Lung (tissue), 12 donors: ENCODE measurements around the gene PRKX. TPM values are rescaled to one million over a fixed set of nuclear protein-coding genes. Genes with fewer than 3 reads are reported as not detected.

Experiments used
- ATAC-seq: fragments of 200-7000 bp; cut with Tn5 transposase; one replicate; pipeline ENCODE4 v1.9.1; 2020; ENCODE audit warnings: moderate number of reproducible peaks; ENCODE audit not compliant: insufficient read depth, low FRiP score
- DNase-seq, 3 donors: peaks; one replicate each; pipeline ENCODE4 v3.0.0-alpha.2; 2013 to 2017
- H3K27ac ChIP-seq, 2 donors: one replicate each; pipeline ENCODE4 v1.5.1; 2013; ENCODE audit warnings: mild to moderate bottlenecking in 2 of 2, moderate library complexity in 2 of 2, control low read depth in 1 of 2, inconsistent platforms in 1 of 2, low read depth in 1 of 2, low read length in 1 of 2
- H3K27me3 ChIP-seq, 3 donors: one replicate each; pipeline ENCODE4 v1.5.1; 2013; ENCODE audit warnings: low read length in 2 of 3; ENCODE audit not compliant: control insufficient read depth in 3 of 3, insufficient read depth in 3 of 3
- H3K36me3 ChIP-seq, 4 donors: one replicate each; pipeline ENCODE4 v1.5.1; 2013; ENCODE audit warnings: low read length in 4 of 4, mild to moderate bottlenecking in 1 of 4, moderate library complexity in 1 of 4; ENCODE audit not compliant: control insufficient read depth in 4 of 4, insufficient read depth in 4 of 4
- H3K4me1 ChIP-seq, 5 donors: one replicate each; pipeline ENCODE4 v1.5.1; 2013; ENCODE audit warnings: low read length in 5 of 5, mild to moderate bottlenecking in 2 of 5, moderate library complexity in 1 of 5; ENCODE audit not compliant: control insufficient read depth in 5 of 5, insufficient read depth in 5 of 5
- H3K4me3 ChIP-seq: one replicate; pipeline ENCODE4 v1.5.1; 2013; ENCODE audit warnings: mild to moderate bottlenecking, control low read depth, moderate library complexity
- H3K9ac ChIP-seq, 2 donors: one replicate each; pipeline ENCODE4 v1.5.1; 2013; ENCODE audit warnings: low read length in 2 of 2, control low read depth in 1 of 2; ENCODE audit not compliant: insufficient read depth in 1 of 2
- H3K9me3 ChIP-seq, 4 donors: one replicate each; pipeline ENCODE4 v1.5.1; 2013; ENCODE audit warnings: low read length in 3 of 4, mild to moderate bottlenecking in 1 of 4, moderate library complexity in 1 of 4; ENCODE audit not compliant: control insufficient read depth in 4 of 4, insufficient read depth in 3 of 4
- whole genome bisulfite sequencing, 2 donors: extraction: QIAGEN DNeasy Blood & Tissue Kit; methylation state at CpG; one replicate each; pipeline ENCODE4 v1.1.7; 2013; 5-methylcytosine and 5-hydroxymethylcytosine counted together
- polyA plus RNA-seq, 2 donors: library from polyadenylated mRNA; stranded (reverse); fragments of 200-250 nt; gene quantifications; one replicate each; pipeline ENCODE4 v1.2.1, GENCODE V29; 2013
- total RNA-seq, 2 donors: library from RNA; depleted of rRNA in 1 of 2; stranded (reverse); fragments of >200 nt in 1 of 2; gene quantifications; one replicate each; pipeline ENCODE4 v1.2.1, GENCODE V29; 2014 to 2021
- TF ChIP-seq, protein P1 (sequence below): IDR thresholded peaks from 2 replicates; pipeline ENCODE4 v1.5.1; 2012; ENCODE audit warnings: mild to moderate bottlenecking; ENCODE audit errors: control extremely low read depth, extremely low read depth
- donor health status: control.
- donor health status: control.
- donor health status: Bipolar disorder and iron deficiency.
- donor health status: healthy.
- donor health status: DM: yes; HTN: yes; CAD: no.

Gene PRKX
- total and polyA plus RNA-seq, 4 donors, result 5.5 to 16.3 (median 8.5) TPM

DNA sequence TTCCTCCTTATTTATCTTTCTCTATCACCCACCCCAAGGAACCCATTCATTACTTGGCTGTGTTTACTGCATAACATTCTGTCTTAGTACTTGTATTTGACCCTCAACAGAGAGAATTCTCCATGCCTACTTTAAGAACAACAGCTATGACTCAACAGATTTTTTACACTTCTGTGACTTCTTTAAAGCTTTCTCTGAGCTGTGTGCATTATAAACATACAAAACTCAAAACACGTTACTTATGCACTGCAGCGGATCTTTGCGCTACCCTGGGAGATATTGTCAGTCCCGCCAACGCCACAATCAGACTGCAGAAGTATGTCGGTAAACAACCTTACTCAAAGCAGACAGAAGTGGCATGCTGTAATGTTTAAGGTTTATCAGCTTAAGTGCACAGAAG lies 35.1 kb downstream of the PRKX start:
- Histone ChIP-seq H3K4me3 (no peak overlapping the region), H3K4me1 (no peaks in the 10 kb centered on the region), H3K9me3 (peaks cover 0 to 7% (median 0%) of the 10 kb centered on the region in 4 donors), H3K27me3 (peaks cover 0 to 4% (median 0%) of the 10 kb centered on the region in 3 donors), H3K36me3 (peaks cover 0 to 4% (median 3%) of the 10 kb centered on the region in 4 donors), H3K27ac (no peak overlapping the region), H3K9ac (no peak overlapping the region)
- ATAC-seq, result no peak
- WGBS, 2 donors, result 68 to 75% methylated on average over 6 of the region's 6 CpGs
- TF ChIP-seq, protein P1, sequence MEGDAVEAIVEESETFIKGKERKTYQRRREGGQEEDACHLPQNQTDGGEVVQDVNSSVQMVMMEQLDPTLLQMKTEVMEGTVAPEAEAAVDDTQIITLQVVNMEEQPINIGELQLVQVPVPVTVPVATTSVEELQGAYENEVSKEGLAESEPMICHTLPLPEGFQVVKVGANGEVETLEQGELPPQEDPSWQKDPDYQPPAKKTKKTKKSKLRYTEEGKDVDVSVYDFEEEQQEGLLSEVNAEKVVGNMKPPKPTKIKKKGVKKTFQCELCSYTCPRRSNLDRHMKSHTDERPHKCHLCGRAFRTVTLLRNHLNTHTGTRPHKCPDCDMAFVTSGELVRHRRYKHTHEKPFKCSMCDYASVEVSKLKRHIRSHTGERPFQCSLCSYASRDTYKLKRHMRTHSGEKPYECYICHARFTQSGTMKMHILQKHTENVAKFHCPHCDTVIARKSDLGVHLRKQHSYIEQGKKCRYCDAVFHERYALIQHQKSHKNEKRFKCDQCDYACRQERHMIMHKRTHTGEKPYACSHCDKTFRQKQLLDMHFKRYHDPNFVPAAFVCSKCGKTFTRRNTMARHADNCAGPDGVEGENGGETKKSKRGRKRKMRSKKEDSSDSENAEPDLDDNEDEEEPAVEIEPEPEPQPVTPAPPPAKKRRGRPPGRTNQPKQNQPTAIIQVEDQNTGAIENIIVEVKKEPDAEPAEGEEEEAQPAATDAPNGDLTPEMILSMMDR, result no peak
- no peak for DNase-seq

DNA sequence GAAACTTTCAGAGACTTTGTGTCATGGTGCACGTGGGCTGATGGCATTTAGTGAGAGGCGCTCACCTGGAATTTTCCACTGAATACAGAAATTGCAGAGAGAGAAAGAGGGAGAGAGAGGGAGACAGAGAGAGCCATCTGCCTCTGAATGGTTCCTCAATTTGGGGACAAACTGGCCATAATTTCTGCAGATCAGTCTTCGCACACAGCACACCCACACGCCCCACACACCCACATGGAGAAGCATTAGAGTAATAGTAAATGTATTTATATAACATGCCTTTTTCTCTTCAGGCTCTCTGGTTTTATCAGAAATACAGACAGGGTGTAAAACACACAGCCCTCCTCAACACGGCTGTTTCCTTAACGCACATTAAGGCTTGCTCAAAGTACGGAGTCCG lies 38.6 kb downstream of the PRKX start:
- no peak overlapping the region for H3K9ac ChIP-seq
- no peak overlapping the region for H3K4me3 ChIP-seq
- H3K36me3 ChIP-seq, result peaks cover 0 to 6% (median 4%) of the 10 kb centered on the region in 4 donors
- WGBS, 2 donors, result 95 to 96% methylated on average over 6 to 8 of the region's 8 CpGs
- TF ChIP-seq, protein P1, result no peak
- H3K27ac ChIP-seq, result no peak overlapping the region
- DNase-seq (no peak), ATAC-seq (no peak)
- peaks cover 0 to 4% (median 0%) of the 10 kb centered on the region in 3 donors for H3K27me3 ChIP-seq
- H3K4me1 ChIP-seq, result no peaks in the 10 kb centered on the region
- H3K9me3 ChIP-seq, result peaks cover 0 to 8% (median 0%) of the 10 kb centered on the region in 4 donors

DNA sequence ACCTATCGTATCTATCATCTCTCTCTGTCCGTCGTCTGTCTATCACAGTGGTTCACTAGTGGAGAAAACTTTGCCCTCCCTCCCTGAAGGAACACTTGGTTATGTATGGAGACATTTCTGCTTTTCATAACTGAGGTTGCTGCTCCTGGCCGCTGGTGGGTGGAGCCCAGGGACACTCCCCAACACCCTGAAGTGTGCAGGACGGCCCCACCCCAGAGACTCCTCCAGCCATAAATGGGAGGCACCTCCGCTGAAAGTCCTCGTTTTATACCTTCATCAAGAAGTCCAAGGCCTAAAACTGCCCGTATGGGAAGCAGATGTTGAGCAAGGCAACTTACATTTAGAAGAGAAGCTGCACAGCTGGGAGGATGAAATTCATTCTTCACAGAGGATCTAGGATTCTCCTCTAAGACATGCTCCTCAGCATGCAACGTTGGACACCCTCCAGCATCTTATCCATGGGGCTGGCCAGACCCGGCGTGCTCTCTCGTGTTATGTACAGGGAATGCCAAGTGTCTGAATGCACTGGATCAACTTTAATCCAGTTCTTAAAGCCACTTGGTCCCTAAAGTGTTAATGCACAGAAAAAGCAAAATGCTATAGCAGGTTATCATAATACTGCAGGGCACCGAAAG lies 43.5 kb downstream of the PRKX start:
- Histone ChIP-seq H3K27ac (no peak overlapping the region), H3K4me1 (no peaks in the 10 kb centered on the region), H3K9me3 (peaks cover 0 to 8% (median 0%) of the 10 kb centered on the region in 4 donors), H3K9ac (no peak overlapping the region), H3K27me3 (peaks cover 0 to 6% (median 0%) of the 10 kb centered on the region in 3 donors), H3K4me3 (no peak overlapping the region), H3K36me3 (peaks cover 0 to 10% (median 4%) of the 10 kb centered on the region in 4 donors)
- ATAC-seq (no peak), DNase-seq (no peak)
- TF ChIP-seq, protein P1, result no peak
- 91 to 92% methylated on average over 13 of the region's 13 CpGs for WGBS, 2 donors
